Measurements from ENCODE around the gene LYPD6B.

GRCh38 chr2:149042881-149043280, 4.4 kb downstream of the LYPD6B start:
- TF ChIP-seq POLR2AphosphoS5 (IDR thresholded peaks at IDR 0.05; ENCODE audit: insufficient read depth in 1 of 2, low read depth in 1 of 2) (no peak), POLR2A (IDR thresholded peaks at IDR 0.05) (no peak), CTCF (IDR thresholded peaks at IDR 0.05) (no peak)

Measured in vagina (tissue), 2 donors.